Fibroblast of mammary gland (primary cell): ENCODE results near the gene KLF7.

Experiments
- DNase-seq: peaks from one replicate; pipeline ENCODE4 v3.0.0-alpha.2; 2010; ENCODE audit warnings: low read depth
- H3K4me3 ChIP-seq: 2 replicates; pipeline ENCODE4 v1.5.1; 2011; ENCODE audit warnings: low read depth, mild to moderate bottlenecking, low read length, moderate library complexity; ENCODE audit not compliant: control insufficient read depth
- CTCF ChIP-seq: conservative IDR thresholded peaks from 2 replicates; pipeline ENCODE4 v1.5.1; 2011; ENCODE audit warnings: low read depth, low read length, inconsistent platforms; ENCODE audit not compliant: control insufficient read depth, insufficient read depth

The KLF7 gene

GRCh38 chr2:207066166-207066565 is 99.6 kb downstream of the KLF7 start:
- no peak for TF ChIP-seq CTCF
- no peak for DNase-seq
- H3K4me3 ChIP-seq: no peak overlapping the region

DNA sequence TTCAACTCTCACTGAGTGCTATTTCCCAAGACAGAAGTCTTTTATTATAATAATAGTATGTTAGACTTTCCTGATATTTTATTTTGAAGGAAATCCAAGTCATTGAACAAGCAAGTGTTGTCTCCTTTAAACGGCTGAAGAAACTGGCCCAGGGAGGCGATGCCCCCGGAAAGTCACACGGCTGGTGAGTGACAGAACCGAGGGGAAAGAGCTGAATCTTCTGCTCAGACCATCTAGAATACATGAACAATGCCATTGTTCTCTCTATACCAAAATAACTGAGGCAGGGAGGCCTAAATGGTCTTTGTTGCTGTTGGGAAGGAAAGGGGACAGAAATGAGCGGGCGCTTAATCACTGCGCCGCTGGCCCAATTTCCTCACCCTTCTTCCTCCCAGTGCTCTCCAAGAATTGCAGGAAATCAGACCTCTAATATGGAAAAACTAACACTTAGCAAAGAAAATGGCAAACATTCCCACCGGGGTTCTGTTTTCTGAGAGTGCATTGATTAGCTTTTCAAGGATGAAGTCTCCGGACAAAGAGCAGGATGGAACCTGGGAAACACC is 101.5 kb downstream of the KLF7 start:
- TF ChIP-seq CTCF: no peak
- DNase-seq: no peak
- H3K4me3 ChIP-seq: no peak overlapping the region

DNA sequence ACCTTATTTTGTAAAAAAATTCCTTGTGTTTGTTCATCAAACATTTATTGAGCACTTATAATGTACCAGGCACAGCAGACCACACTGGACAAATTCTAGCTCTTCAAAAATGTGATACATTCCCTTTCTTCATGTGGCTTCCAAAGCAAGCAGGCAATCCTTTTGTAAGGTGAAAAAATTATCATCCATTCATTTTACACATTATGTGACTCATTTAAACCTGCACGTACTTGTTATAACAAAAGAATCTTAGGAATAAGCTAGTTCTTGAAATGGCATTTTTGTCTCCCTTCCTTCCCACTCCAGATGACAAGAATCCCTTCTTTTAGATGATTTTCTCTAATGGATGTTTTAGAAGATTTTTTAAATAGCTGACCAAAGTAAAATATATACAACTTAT is 104.6 kb downstream of the KLF7 start:
- no peak for TF ChIP-seq CTCF
- DNase-seq: no peak
- H3K4me3 ChIP-seq: no peak overlapping the region

DNA sequence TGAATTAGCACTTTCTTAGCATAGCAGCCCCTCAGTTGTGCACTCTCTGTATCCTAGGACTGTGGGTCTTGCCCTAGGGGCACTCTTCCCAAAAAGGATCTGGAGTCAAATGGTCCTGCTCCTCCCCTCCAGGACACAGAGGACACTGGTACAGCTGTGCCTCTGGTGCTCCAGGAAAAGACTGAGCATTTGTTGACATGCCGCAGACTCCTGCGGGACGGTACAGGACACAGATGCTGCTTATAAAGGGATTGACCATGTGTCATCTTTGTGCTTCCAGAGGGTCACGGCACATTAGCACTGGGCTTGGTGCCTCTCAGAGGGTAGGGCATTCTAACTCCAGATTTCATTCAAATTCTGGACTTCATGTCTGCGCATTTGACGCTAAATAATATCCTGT is 110.5 kb downstream of the KLF7 start:
- H3K4me3 ChIP-seq: no peak overlapping the region
- TF ChIP-seq CTCF: no peak
- DNase-seq: no peak

- H3K4me3 ChIP-seq: no peak overlapping the region
- TF ChIP-seq CTCF: no peak
- DNase-seq: peak; percentile 58
These were observed 111.2 kb downstream of the KLF7 start for GRCh38 chr2:207054521-207054920.

- no peak overlapping the region for H3K4me3 ChIP-seq
- DNase-seq: peak; percentile 75
- TF ChIP-seq CTCF: no peak
These were observed 114.3 kb downstream of the KLF7 start for GRCh38 chr2:207051385-207051965.

GRCh38 chr2:207049122-207049521 is 116.6 kb downstream of the KLF7 start:
- TF ChIP-seq CTCF: no peak
- DNase-seq: no peak

More at GRCh38 chr2:207049122-207049521, 116.6 kb downstream of the KLF7 start:
- H3K4me3 ChIP-seq: no peak overlapping the region
